Mesenteric fat pad (tissue), 1 donor: ENCODE results near the gene SUMF1. TPM values are rescaled to one million over a fixed set of nuclear protein-coding genes. Genes with fewer than 3 reads are reported as not detected.
"Not testable (repeated sequence)": the region's sequence is repeated elsewhere in the genome, so short reads cannot be mapped to it uniquely, and the experiment has no call there.

ENCODE experiments used
- DNase-seq: peaks from one replicate; pipeline ENCODE4 v3.0.0-alpha.2; 2020; ENCODE audit warnings: low spot score
- total RNA-seq: library from RNA; stranded (reverse); fragmentation: NEBNext Ultra II Directional; extraction: Animal tissue kit (Norgen Biotek cat#: 25700); gene quantifications from one replicate; pipeline ENCODE4 v1.2.1, GENCODE V29; 2021
- donor health status: DM: yes; HTN: yes; CAD: no.

SUMF1 gene
- total RNA-seq, 1 donor from 2014 or later = 32.3 TPM

GRCh38 chr3:4340411-4341335 lies 126.4 kb downstream of the SUMF1 start:
- no peak for DNase-seq

GRCh38 chr3:4340077-4340410 lies 127.0 kb downstream of the SUMF1 start:
- no peak for DNase-seq

- no peak for DNase-seq
Measured at GRCh38 chr3:4338751-4339150, 128.3 kb downstream of the SUMF1 start.

- no peak for DNase-seq
Measured at GRCh38 chr3:4336850-4337546, 130.1 kb downstream of the SUMF1 start.

GRCh38 chr3:4335840-4336562 lies 131.1 kb downstream of the SUMF1 start:
- DNase-seq = no peak

- DNase-seq = no peak
Measured at GRCh38 chr3:4334548-4334947, 132.5 kb downstream of the SUMF1 start.

GRCh38 chr3:4332991-4333390 lies 134.1 kb downstream of the SUMF1 start:
- no peak for DNase-seq

- DNase-seq = no peak
Measured at GRCh38 chr3:4332574-4332973, 134.5 kb downstream of the SUMF1 start.

- DNase-seq = no peak
Measured at GRCh38 chr3:4332111-4332510, 135.0 kb downstream of the SUMF1 start.

- not testable (repeated sequence) for DNase-seq
Measured at GRCh38 chr3:4329806-4330205, 137.3 kb downstream of the SUMF1 start.

GRCh38 chr3:4326868-4327267 lies 140.2 kb downstream of the SUMF1 start:
- DNase-seq = no peak

- no peak for DNase-seq
Measured at GRCh38 chr3:4323246-4324027, 143.6 kb downstream of the SUMF1 start.

GRCh38 chr3:4322635-4323034 lies 144.4 kb downstream of the SUMF1 start:
- no peak for DNase-seq

GRCh38 chr3:4321732-4322131 lies 145.3 kb downstream of the SUMF1 start:
- no peak for DNase-seq

GRCh38 chr3:4320096-4320911 lies 146.8 kb downstream of the SUMF1 start:
- DNase-seq = no peak

GRCh38 chr3:4314688-4315087 lies 152.4 kb downstream of the SUMF1 start:
- DNase-seq = no peak

GRCh38 chr3:4313606-4314293 lies 153.3 kb downstream of the SUMF1 start:
- DNase-seq = no peak

GRCh38 chr3:4311496-4311895 lies 155.6 kb downstream of the SUMF1 start:
- no peak for DNase-seq
